PC-3 (cell line): Measurements from ENCODE around the gene BMP8B. TPM values are rescaled to one million over a fixed set of nuclear protein-coding genes. Genes with fewer than 3 reads are reported as not detected.

Experiments used
- ATAC-seq: fragments of 200-7000 bp; cut with Tn5 transposase; 2 replicates; pipeline ENCODE4 v1.9.1; 2020; ENCODE audit warnings: mild to moderate bottlenecking, moderate library complexity
- BruUV-seq: library from RNA; stranded (reverse); fragments of 400-500 nt; replicated peaks from 2 replicates; lab custom pipeline; 2021; lab: Mats Ljungman, UMichigan
- CTCF ChIA-PET: fragments of 300-600 bp; sonication (Branson Sonifier 250); formaldehyde crosslinking; loops from one replicate; lab custom pipeline; 2022; ENCODE audit warnings: antibody characterized with exemption; lab: Charles Lee
- POLR2A ChIA-PET: fragments of 300-600 bp; sonication (Branson Sonifier 250); formaldehyde crosslinking; loops from one replicate; lab custom pipeline; 2022; ENCODE audit warnings: antibody characterized with exemption; ENCODE audit not compliant: unreplicated experiment; lab: Charles Lee
- DNase-seq: peaks from one replicate; pipeline ENCODE4 v3.0.0-alpha.2; 2015
- H2AFZ ChIP-seq: fragments of 300-600 bp; sonication (generic); 2 replicates; pipeline ENCODE4 v1.6.0; 2016; ENCODE audit warnings: antibody characterized with exemption, low read length
- H3F3A ChIP-seq: fragments of 300-600 bp; sonication (generic); one replicate; pipeline ENCODE4 v1.6.0; 2017; ENCODE audit warnings: antibody characterized with exemption, low read length, control low read depth, mild to moderate bottlenecking; ENCODE audit not compliant: unreplicated experiment
- H3K27ac ChIP-seq: fragments of 300-600 bp; sonication (generic); 2 replicates; pipeline ENCODE4 v1.5.1; 2016; ENCODE audit warnings: mild to moderate bottlenecking, low read length
- H3K27me3 ChIP-seq: fragments of 300-600 bp; sonication (generic); 2 replicates; pipeline ENCODE4 v1.6.1; 2016; ENCODE audit warnings: low read length, mixed read lengths
- H3K36me3 ChIP-seq: fragments of 300-600 bp; sonication (generic); 2 replicates; pipeline ENCODE4 v1.6.1; 2016; ENCODE audit warnings: low read depth, mixed run types, low read length, mixed read lengths
- H3K4me1 ChIP-seq: fragments of 300-600 bp; sonication (generic); 2 replicates; pipeline ENCODE4 v1.5.1; 2016; ENCODE audit warnings: low read length; ENCODE audit not compliant: insufficient read depth
- H3K4me2 ChIP-seq: fragments of 300-600 bp; sonication (generic); 2 replicates; pipeline ENCODE4 v1.6.0; 2016; ENCODE audit warnings: low read length
- H3K4me3 ChIP-seq: fragments of 300-600 bp; sonication (generic); 2 replicates; pipeline ENCODE4 v1.5.1; 2016; ENCODE audit warnings: mild to moderate bottlenecking, low read length, mixed read lengths
- H3K79me2 ChIP-seq: fragments of 300-600 bp; sonication (generic); 2 replicates; pipeline ENCODE4 v1.6.1; 2017; ENCODE audit warnings: low read length, mixed read lengths
- H3K9ac ChIP-seq: fragments of 300-600 bp; sonication (generic); 2 replicates; pipeline ENCODE4 v1.6.0; 2016; ENCODE audit warnings: mild to moderate bottlenecking, low read length
- H3K9me2 ChIP-seq: fragments of 300-600 bp; sonication (generic); replicated peaks from 2 replicates; pipeline ENCODE4 v1.6.1; 2016; ENCODE audit warnings: mixed run types, low read length, mixed read lengths
- H3K9me3 ChIP-seq: fragments of 300-600 bp; sonication (generic); 2 replicates; pipeline ENCODE4 v1.6.1; 2016; ENCODE audit warnings: low read length, mixed read lengths
- H4K20me1 ChIP-seq: fragments of 300-600 bp; sonication (generic); 2 replicates; pipeline ENCODE4 v1.6.1; 2016; ENCODE audit warnings: low read length, mixed read lengths
- CTCF ChIP-seq: fragments of 300-600 bp; sonication (generic); conservative IDR thresholded peaks from 2 replicates; pipeline ENCODE4 v1.5.1; 2017; ENCODE audit warnings: antibody characterized with exemption, low read depth, mild to moderate bottlenecking, low read length
- EZH2 ChIP-seq: fragments of 300-600 bp; sonication (generic); IDR thresholded peaks from one replicate; pipeline ENCODE4 v1.6.1; 2017; ENCODE audit warnings: antibody characterized with exemption, mild to moderate bottlenecking, low read length; ENCODE audit not compliant: unreplicated experiment
- EZH2phosphoT487 ChIP-seq: fragments of 300-600 bp; sonication (generic); IDR thresholded peaks from 2 replicates; pipeline ENCODE4 v1.6.1; 2018; ENCODE audit warnings: mild to moderate bottlenecking, antibody characterized with exemption, low read length, borderline replicate concordance
- intact Hi-C: fragments of 100-400 bp; cut with micrococcal nuclease; formaldehyde crosslinking; loops from 2 replicates; pipeline ENCODE4 v1.9.0; 2023
- total RNA-seq: library from RNA; depleted of rRNA; stranded (reverse); fragments of >200 nt; gene quantifications from 2 replicates; pipeline ENCODE4 v1.2.3, GENCODE V29; 2014

BMP8B gene
- total RNA-seq, 1 experiment from 2014 or later, result 3.3 TPM

GRCh38 chr1:39753132-39754025 lies 35.3 kb downstream of the BMP8B start:
- Histone ChIP-seq H3K36me3 (peaks cover 69% of the 10 kb centered on the region), H3K79me2 (no peaks in the 10 kb centered on the region), H3K9ac (no peak overlapping the region), H3K9me2 (no peaks in the 10 kb centered on the region), H3K27me3 (no peaks in the 10 kb centered on the region), H2AFZ (no peak overlapping the region), H3K4me1 (no peaks in the 10 kb centered on the region), H4K20me1 (no peaks in the 10 kb centered on the region), H3K4me3 (no peak overlapping the region), H3K4me2 (no peak overlapping the region), H3F3A (no peaks in the 10 kb centered on the region), H3K27ac (no peak overlapping the region), H3K9me3 (no peaks in the 10 kb centered on the region)
- BruUV-seq, result TSS peak; percentile 37
- ChIA-PET CTCF (no interaction called here), POLR2A (no interaction called here)
- no peak for ATAC-seq
- DNase-seq, result no peak
- TF ChIP-seq EZH2 (no peak), CTCF (no peak), EZH2phosphoT487 (no peak)
- intact Hi-C loops, result no loop called here

GRCh38 chr1:39752703-39753102 lies 36.0 kb downstream of the BMP8B start:
- Histone ChIP-seq H4K20me1 (no peaks in the 10 kb centered on the region), H3K36me3 (peaks cover 73% of the 10 kb centered on the region), H3K4me2 (no peak overlapping the region), H3K79me2 (no peaks in the 10 kb centered on the region), H3K4me3 (no peak overlapping the region), H3K27ac (no peak overlapping the region), H3K9me2 (no peaks in the 10 kb centered on the region), H2AFZ (no peak overlapping the region), H3K4me1 (no peaks in the 10 kb centered on the region), H3K27me3 (no peaks in the 10 kb centered on the region), H3K9me3 (no peaks in the 10 kb centered on the region), H3F3A (no peaks in the 10 kb centered on the region), H3K9ac (no peak overlapping the region)
- POLR2A ChIA-PET, result no interaction called here
- BruUV-seq, result no TSS peak
- CTCF ChIA-PET, result no interaction called here
- intact Hi-C loops, result no loop called here
- TF ChIP-seq EZH2, result no peak
- no peak for TF ChIP-seq CTCF
- TF ChIP-seq EZH2phosphoT487, result no peak
- ATAC-seq (no peak), DNase-seq (no peak)

GRCh38 chr1:39751595-39751994 lies 37.1 kb downstream of the BMP8B start:
- POLR2A ChIA-PET, result no interaction called here

More at GRCh38 chr1:39751595-39751994, 37.1 kb downstream of the BMP8B start:
- H3K27ac ChIP-seq, result no peak overlapping the region
- no peaks in the 10 kb centered on the region for H3K79me2 ChIP-seq
- CTCF ChIA-PET, result no interaction called here
- H3F3A ChIP-seq, result no peaks in the 10 kb centered on the region
- H3K4me1 ChIP-seq, result no peaks in the 10 kb centered on the region
- no peak for ATAC-seq
- BruUV-seq, result no TSS peak
- no peak overlapping the region for H3K9ac ChIP-seq
- H3K9me2 ChIP-seq, result no peaks in the 10 kb centered on the region
- H3K9me3 ChIP-seq, result no peaks in the 10 kb centered on the region
- intact Hi-C loops, result no loop called here
- TF ChIP-seq EZH2, result no peak
- TF ChIP-seq CTCF, result no peak
- TF ChIP-seq EZH2phosphoT487, result no peak
- peaks cover 78% of the 10 kb centered on the region for H3K36me3 ChIP-seq
- no peak overlapping the region for H3K4me2 ChIP-seq
- no peaks in the 10 kb centered on the region for H3K27me3 ChIP-seq
- no peak overlapping the region for H3K4me3 ChIP-seq
- no peak overlapping the region for H2AFZ ChIP-seq
- DNase-seq, result no peak
- H4K20me1 ChIP-seq, result no peaks in the 10 kb centered on the region
